ENCODE results near the gene CPM. TPM values are rescaled to one million over a fixed set of nuclear protein-coding genes. Genes with fewer than 3 reads are reported as not detected.

The CPM gene
- total and polyA plus RNA-seq, 2 of the 4 experiments (the other 2 are of a cell fraction), result 2.0 to 8.8 TPM

DNA sequence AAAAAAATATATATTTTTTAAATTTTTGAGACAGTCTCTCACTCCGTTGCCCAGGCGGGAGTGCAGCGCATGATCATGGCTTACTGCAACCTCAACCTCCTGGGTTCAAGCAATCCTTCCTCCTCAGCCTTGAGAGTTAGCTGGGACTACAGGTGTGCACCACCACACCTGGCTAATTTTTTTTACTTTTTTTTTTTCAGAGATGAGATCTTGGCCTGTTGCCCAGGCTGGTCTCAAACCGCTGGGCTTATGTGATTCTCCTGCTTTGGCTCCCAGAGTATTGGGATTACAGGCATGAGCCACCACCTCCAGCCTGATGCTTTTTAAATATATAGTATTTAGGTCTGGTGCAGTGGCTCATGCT is 100.5 kb downstream of the CPM start:
- BruUV-seq (replicated peaks), result no TSS peak
- no peak overlapping the region for H2AK5ac ChIP-seq (ENCODE audit: low read depth, low read length)
- H3K36me3 ChIP-seq (ENCODE audit: control insufficient read depth, insufficient read depth, low read length), result peaks cover 55% of the 10 kb centered on the region
- H3K4me2 ChIP-seq (ENCODE audit: low read depth, low read length), result no peak overlapping the region
- no peak overlapping the region for H3K4ac ChIP-seq (ENCODE audit: low read depth, low read length)
- ChIA-PET CTCF (interaction anchor here (0.6 kb wide), 1 partner anchor 20 kb away, joined by 4 read pairs; no protein-coding TSS in a partner anchor), POLR2A (ENCODE audit: unreplicated experiment) (no interaction called here)
- H4K20me1 ChIP-seq (ENCODE audit: insufficient read depth, low read length), result peaks cover 50% of the 10 kb centered on the region
- ATAC-seq (ENCODE audit: low read depth) (peak; percentile 27; the same call in 1 of the 2 replicates), DNase-seq (no peak)
- TF ChIP-seq MAZ (IDR thresholded peaks at IDR 0.05; ENCODE audit: borderline replicate concordance, low read depth, low read length) (no peak), BHLHE40 (IDR thresholded peaks at IDR 0.05; ENCODE audit: low read depth, low read length) (no peak), RFX5 (IDR thresholded peaks at IDR 0.05; ENCODE audit: low read depth, low read length) (no peak), MXI1 (IDR thresholded peaks at IDR 0.05; ENCODE audit: borderline replicate concordance, low read depth, low read length) (no peak), FOS (IDR thresholded peaks at IDR 0.05; ENCODE audit: low read depth, low read length) (no peak), RAD21 (IDR thresholded peaks at IDR 0.05; ENCODE audit: low read length) (no peak), POLR2A (IDR thresholded peaks at IDR 0.05; ENCODE audit: low read depth, low read length) (no peak), NFE2L2 (IDR thresholded peaks at IDR 0.05; ENCODE audit: low read depth, low read length) (no peak), RCOR1 (IDR thresholded peaks at IDR 0.05; ENCODE audit: insufficient replicate concordance, low read length) (no peak), MAFK (IDR thresholded peaks at IDR 0.05; ENCODE audit: low read depth, low read length) (no peak)
- TF ChIP-seq, protein P1, sequence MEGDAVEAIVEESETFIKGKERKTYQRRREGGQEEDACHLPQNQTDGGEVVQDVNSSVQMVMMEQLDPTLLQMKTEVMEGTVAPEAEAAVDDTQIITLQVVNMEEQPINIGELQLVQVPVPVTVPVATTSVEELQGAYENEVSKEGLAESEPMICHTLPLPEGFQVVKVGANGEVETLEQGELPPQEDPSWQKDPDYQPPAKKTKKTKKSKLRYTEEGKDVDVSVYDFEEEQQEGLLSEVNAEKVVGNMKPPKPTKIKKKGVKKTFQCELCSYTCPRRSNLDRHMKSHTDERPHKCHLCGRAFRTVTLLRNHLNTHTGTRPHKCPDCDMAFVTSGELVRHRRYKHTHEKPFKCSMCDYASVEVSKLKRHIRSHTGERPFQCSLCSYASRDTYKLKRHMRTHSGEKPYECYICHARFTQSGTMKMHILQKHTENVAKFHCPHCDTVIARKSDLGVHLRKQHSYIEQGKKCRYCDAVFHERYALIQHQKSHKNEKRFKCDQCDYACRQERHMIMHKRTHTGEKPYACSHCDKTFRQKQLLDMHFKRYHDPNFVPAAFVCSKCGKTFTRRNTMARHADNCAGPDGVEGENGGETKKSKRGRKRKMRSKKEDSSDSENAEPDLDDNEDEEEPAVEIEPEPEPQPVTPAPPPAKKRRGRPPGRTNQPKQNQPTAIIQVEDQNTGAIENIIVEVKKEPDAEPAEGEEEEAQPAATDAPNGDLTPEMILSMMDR (conservative IDR thresholded peaks at IDR 0.05; ENCODE audit: low read depth, low read length), result no peak
- H3K9me1 ChIP-seq (ENCODE audit: insufficient read depth, low read length), result 0 out of 2 replicates have a peak, but pooled peaks cover 4% of the 10 kb centered on the region
- H2BK15ac ChIP-seq (ENCODE audit: low read depth, low read length), result no peak overlapping the region
- no peak overlapping the region for H2AFZ ChIP-seq (replicated peaks; ENCODE audit: low read length, poor library complexity)
- no peak overlapping the region for H4K5ac ChIP-seq (ENCODE audit: low read depth, low read length)
- dilution Hi-C loops (cut with HindIII; ENCODE audit: low sequenced_read_pairs, unreplicated experiment), result no loop called here
- no peak overlapping the region for H3K18ac ChIP-seq (ENCODE audit: low read depth, low read length)
- no peak overlapping the region for H4K8ac ChIP-seq (ENCODE audit: low read depth in 2 of 2, low read length in 2 of 2)
- no peak overlapping the region for H3K9ac ChIP-seq (ENCODE audit: low read depth, low read length)
- no peak overlapping the region for H3K14ac ChIP-seq (replicated peaks; ENCODE audit: low read depth, low read length)
- H2BK5ac ChIP-seq (ENCODE audit: low read depth, low read length, poor library complexity, severe bottlenecking), result no peak overlapping the region
- H3K27me3 ChIP-seq (ENCODE audit: control insufficient read depth, insufficient read depth, low read length), result no peaks in the 10 kb centered on the region
- no peaks in the 10 kb centered on the region for H3K9me3 ChIP-seq (ENCODE audit: control insufficient read depth, insufficient read depth, low read length)
- no peak overlapping the region for H4K91ac ChIP-seq (ENCODE audit: insufficient read depth, low read depth, low read length)
- WGBS, 2 experiments (ENCODE audit: extremely low coverage in 2 of 2, insufficient read length in 1 of 2), result 100% methylated on average over 3 of the region's 4 CpGs; no CpG with 5 or more reads in 1 of the 2 experiments
- H3K79me1 ChIP-seq (ENCODE audit: low read depth in 1 of 2, low read length in 2 of 2), result peaks cover 20 to 35% of the 10 kb centered on the region in 2 experiments
- H3K56ac ChIP-seq (ENCODE audit: extremely low read depth, insufficient read depth, low read length), result no peak overlapping the region
- intact Hi-C loops (cut with micrococcal nuclease), result no loop called here
- H3K4me1 ChIP-seq (ENCODE audit: control insufficient read depth, insufficient read depth, low read length), result peaks cover 2% of the 10 kb centered on the region
- H3K4me3 ChIP-seq (ENCODE audit: insufficient read depth, low read depth, low read length), result no peak overlapping the region
- no peak overlapping the region for H2BK120ac ChIP-seq (ENCODE audit: low read depth, low read length)
- H3K27ac ChIP-seq (ENCODE audit: insufficient read depth, low read length), result no peak overlapping the region
- no peak overlapping the region for H2AK9ac ChIP-seq (replicated peaks; ENCODE audit: low read depth, low read length, poor library complexity)
- in situ Hi-C loops (cut with MboI; ENCODE audit: low sequenced_read_pairs), result loop anchor here (25.0 kb wide), 1 partner anchor 755 kb away; the partner anchor contains the start of gene CCT2
- H3K23ac ChIP-seq (ENCODE audit: low read depth, low read length), result no peak overlapping the region
- no peak overlapping the region for H2BK20ac ChIP-seq (ENCODE audit: low read depth, low read length)
